BJ (cell line): Measurements from ENCODE around the gene TRAF7. TPM values are rescaled to one million over a fixed set of nuclear protein-coding genes. Genes with fewer than 3 reads are reported as not detected.

Experiments
- CTCF ChIA-PET: fragments of 350-600 bp; formaldehyde crosslinking; extraction: SDS; loops from one replicate; lab custom pipeline; 2021; ENCODE audit warnings: antibody characterized with exemption, inconsistent platforms; lab: Yijun Ruan, JAX
- POLR2A ChIA-PET: fragments of 300-600 bp; sonication (Branson Sonifier 250); formaldehyde crosslinking; extraction: SDS; loops from one replicate; lab custom pipeline; 2021; ENCODE audit warnings: antibody characterized with exemption; lab: Charles Lee
- DNase-seq: peaks from one replicate; pipeline ENCODE4 v3.0.0-alpha.2; 2011; ENCODE audit warnings: low read depth
- H3K27me3 ChIP-seq: 2 replicates; pipeline ENCODE4 v1.6.0; 2011; ENCODE audit warnings: low read length; ENCODE audit not compliant: control insufficient read depth, insufficient read depth
- H3K36me3 ChIP-seq: 2 replicates; pipeline ENCODE4 v1.5.1; 2011; ENCODE audit warnings: low read length; ENCODE audit not compliant: control insufficient read depth, insufficient read depth
- H3K4me3 ChIP-seq: 2 replicates; pipeline ENCODE4 v1.5.1; 2011; ENCODE audit warnings: low read depth, mild to moderate bottlenecking, control low read depth, low read length
- CTCF ChIP-seq: IDR thresholded peaks from 2 replicates; pipeline ENCODE4 v1.5.1; 2011; ENCODE audit warnings: low read depth, mild to moderate bottlenecking, control low read depth, inconsistent platforms, low read length, moderate library complexity; ENCODE audit not compliant: insufficient read depth
- polyA plus RNA-seq: library from polyadenylated mRNA; depleted of rRNA; stranded (reverse); fragments of >200 nt; gene quantifications from 2 replicates; pipeline ENCODE4 v1.2.3, GENCODE V29; 2011

The TRAF7 gene
- polyA plus RNA-seq, 1 experiment, result 68.1 TPM

GRCh38 chr16:2173916-2174315 is 18.3 kb downstream of the TRAF7 start:
- ChIA-PET CTCF (no interaction called here), POLR2A (interaction anchor here (1.0 kb wide), 1 partner anchor 18 kb away, joined by 9 read pairs; the partner anchor contains the start of gene TRAF7)
- Histone ChIP-seq H3K27me3 (no peaks in the 10 kb centered on the region), H3K36me3 (peaks cover 37% of the 10 kb centered on the region), H3K4me3 (no peak overlapping the region)
- no peak for DNase-seq
- no peak for TF ChIP-seq CTCF

- Histone ChIP-seq H3K27me3 (no peaks in the 10 kb centered on the region), H3K4me3 (no peak overlapping the region), H3K36me3 (peaks cover 37% of the 10 kb centered on the region)
- no peak for DNase-seq
- POLR2A ChIA-PET, result interaction anchor here (1.0 kb wide), 1 partner anchor 19 kb away, joined by 9 read pairs; the partner anchor contains the start of gene TRAF7
- CTCF ChIA-PET, result no interaction called here
- no peak for TF ChIP-seq CTCF
Observed at GRCh38 chr16:2174396-2175131, 19.0 kb downstream of the TRAF7 start.

GRCh38 chr16:2175454-2175853 is 19.9 kb downstream of the TRAF7 start:
- H3K27me3 ChIP-seq, result no peaks in the 10 kb centered on the region
- TF ChIP-seq CTCF, result no peak
- peaks cover 37% of the 10 kb centered on the region for H3K36me3 ChIP-seq
- DNase-seq, result no peak
- POLR2A ChIA-PET, result no interaction called here
- CTCF ChIA-PET, result no interaction called here
- no peak overlapping the region for H3K4me3 ChIP-seq

DNA sequence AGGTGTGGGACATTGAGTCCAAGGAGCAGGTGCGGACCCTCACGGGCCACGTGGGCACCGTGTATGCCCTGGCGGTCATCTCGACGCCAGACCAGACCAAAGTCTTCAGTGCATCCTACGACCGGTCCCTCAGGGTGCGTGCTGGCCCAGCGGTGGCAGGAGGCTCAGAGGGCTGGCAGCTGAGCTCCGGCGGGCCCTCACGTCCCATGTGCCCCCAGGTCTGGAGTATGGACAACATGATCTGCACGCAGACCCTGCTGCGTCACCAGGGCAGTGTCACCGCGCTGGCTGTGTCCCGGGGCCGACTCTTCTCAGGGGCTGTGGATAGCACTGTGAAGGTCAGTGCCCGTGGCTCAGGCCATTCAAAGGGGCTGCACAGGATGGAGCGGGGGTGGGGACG is 20.5 kb downstream of the TRAF7 start:
- no peak for TF ChIP-seq CTCF
- CTCF ChIA-PET, result no interaction called here
- no peak overlapping the region for H3K4me3 ChIP-seq
- H3K27me3 ChIP-seq, result no peaks in the 10 kb centered on the region
- no peak for DNase-seq
- peaks cover 35% of the 10 kb centered on the region for H3K36me3 ChIP-seq
- POLR2A ChIA-PET, result no interaction called here

- Histone ChIP-seq H3K36me3 (peaks cover 28% of the 10 kb centered on the region), H3K4me3 (no peak overlapping the region), H3K27me3 (no peaks in the 10 kb centered on the region)
- no peak for DNase-seq
- CTCF ChIA-PET, result no interaction called here
- no peak for TF ChIP-seq CTCF
- POLR2A ChIA-PET, result no interaction called here
Observed at GRCh38 chr16:2177101-2177500, 21.5 kb downstream of the TRAF7 start.
